ENCODE results near the gene PCP2.

GRCh38 chr19:7598180-7598579 is 35.3 kb downstream of the PCP2 start:
- no peak for TF ChIP-seq CTCF (conservative IDR thresholded peaks at IDR 0.05)
- no peak for TF ChIP-seq ZFX (IDR thresholded peaks at IDR 0.05)
